SK-N-SH treated with all-trans-retinoic acid at 6 μM for 48 hours (cell line): ENCODE results near the gene HSFX2.
"Not testable (repeated sequence)": the region's sequence is repeated elsewhere in the genome, so short reads cannot be mapped to it uniquely, and the experiment has no call there.

Experiments used
- ATAC-seq: fragments of 200-7000 bp; cut with Tn5 transposase; 3 replicates; pipeline ENCODE4 v1.9.1; 2020; ENCODE audit warnings: mild to moderate bottlenecking, moderate library complexity
- ARNTL ChIP-seq: fragments of 450-650 bp; formaldehyde crosslinking; IDR thresholded peaks from 2 replicates; pipeline ENCODE4 v1.5.0; 2020; ENCODE audit warnings: low read depth, mild to moderate bottlenecking, moderate library complexity, borderline replicate concordance
- ISL1 ChIP-seq: fragments of 250-450 bp; sonication (Bioruptor Pico); IDR thresholded peaks from 2 replicates; pipeline ENCODE4 v2.1.2; 2022; ENCODE audit warnings: mild to moderate bottlenecking, moderate library complexity
- RARB ChIP-seq: fragments of 250-450 bp; sonication (Bioruptor Pico); IDR thresholded peaks from 2 replicates; pipeline ENCODE4 v1.8.0; 2021; ENCODE audit warnings: mild to moderate bottlenecking, moderate library complexity
- TCF4 ChIP-seq: fragments of 250-450 bp; sonication (Bioruptor Pico); IDR thresholded peaks from 2 replicates; pipeline ENCODE4 v1.8.0; 2021; ENCODE audit warnings: mild to moderate bottlenecking, moderate library complexity, borderline replicate concordance
- ZNF565 ChIP-seq: fragments of 450-650 bp; formaldehyde crosslinking; conservative IDR thresholded peaks from 2 replicates; pipeline ENCODE4 v1.5.0; 2020; ENCODE audit warnings: low read depth, mild to moderate bottlenecking, moderate library complexity
- TF ChIP-seq, protein P1 (sequence below): fragments of 250-450 bp; sonication (Bioruptor Pico); IDR thresholded peaks from 2 replicates; pipeline ENCODE4 v1.8.0; 2021; ENCODE audit warnings: low read depth, mild to moderate bottlenecking, moderate library complexity, borderline replicate concordance
- TF ChIP-seq, protein P2 (sequence below): fragments of 250-450 bp; sonication (Bioruptor Pico); IDR thresholded peaks from 2 replicates; pipeline ENCODE4 v1.5.1; 2021; ENCODE audit warnings: mild to moderate bottlenecking, moderate library complexity

The HSFX2 gene

DNA sequence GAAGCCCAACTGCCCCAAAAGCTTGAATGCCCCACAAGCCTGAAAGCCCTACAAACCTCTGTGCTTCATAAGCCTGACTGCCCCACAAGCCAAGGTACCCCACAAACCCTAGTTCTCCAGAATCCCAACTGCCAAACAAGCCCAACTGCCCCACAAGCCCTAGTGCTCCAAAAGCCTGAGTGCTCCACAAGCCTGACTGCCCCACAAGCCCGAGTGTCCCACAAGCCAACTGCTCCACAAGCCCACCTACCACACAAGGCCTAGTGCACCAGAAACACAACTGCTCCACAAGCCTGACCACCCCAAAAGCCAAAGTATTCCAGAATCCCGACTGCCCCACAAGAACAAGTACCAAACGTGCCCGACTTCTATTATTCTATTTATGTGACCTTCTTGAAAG, 31.8 kb downstream of the HSFX2 start:
- TF ChIP-seq ZNF565 (CRISPR knock-in tag) (no peak), ARNTL (no peak), ISL1 (no peak), RARB (CRISPR knock-in tag) (no peak), TCF4 (no peak)
- TF ChIP-seq, protein P1, sequence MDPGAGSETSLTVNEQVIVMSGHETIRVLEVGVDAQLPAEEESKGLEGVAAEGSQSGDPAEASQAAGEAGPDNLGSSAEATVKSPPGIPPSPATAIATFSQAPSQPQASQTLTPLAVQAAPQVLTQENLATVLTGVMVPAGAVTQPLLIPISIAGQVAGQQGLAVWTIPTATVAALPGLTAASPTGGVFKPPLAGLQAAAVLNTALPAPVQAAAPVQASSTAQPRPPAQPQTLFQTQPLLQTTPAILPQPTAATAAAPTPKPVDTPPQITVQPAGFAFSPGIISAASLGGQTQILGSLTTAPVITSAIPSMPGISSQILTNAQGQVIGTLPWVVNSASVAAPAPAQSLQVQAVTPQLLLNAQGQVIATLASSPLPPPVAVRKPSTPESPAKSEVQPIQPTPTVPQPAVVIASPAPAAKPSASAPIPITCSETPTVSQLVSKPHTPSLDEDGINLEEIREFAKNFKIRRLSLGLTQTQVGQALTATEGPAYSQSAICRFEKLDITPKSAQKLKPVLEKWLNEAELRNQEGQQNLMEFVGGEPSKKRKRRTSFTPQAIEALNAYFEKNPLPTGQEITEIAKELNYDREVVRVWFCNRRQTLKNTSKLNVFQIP: no peak
- TF ChIP-seq, protein P2, sequence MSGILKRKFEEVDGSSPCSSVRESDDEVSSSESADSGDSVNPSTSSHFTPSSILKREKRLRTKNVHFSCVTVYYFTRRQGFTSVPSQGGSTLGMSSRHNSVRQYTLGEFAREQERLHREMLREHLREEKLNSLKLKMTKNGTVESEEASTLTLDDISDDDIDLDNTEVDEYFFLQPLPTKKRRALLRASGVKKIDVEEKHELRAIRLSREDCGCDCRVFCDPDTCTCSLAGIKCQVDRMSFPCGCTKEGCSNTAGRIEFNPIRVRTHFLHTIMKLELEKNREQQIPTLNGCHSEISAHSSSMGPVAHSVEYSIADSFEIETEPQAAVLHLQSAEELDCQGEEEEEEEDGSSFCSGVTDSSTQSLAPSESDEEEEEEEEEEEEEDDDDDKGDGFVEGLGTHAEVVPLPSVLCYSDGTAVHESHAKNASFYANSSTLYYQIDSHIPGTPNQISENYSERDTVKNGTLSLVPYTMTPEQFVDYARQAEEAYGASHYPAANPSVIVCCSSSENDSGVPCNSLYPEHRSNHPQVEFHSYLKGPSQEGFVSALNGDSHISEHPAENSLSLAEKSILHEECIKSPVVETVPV (CRISPR knock-in tag): no peak
- no peak for ATAC-seq

DNA sequence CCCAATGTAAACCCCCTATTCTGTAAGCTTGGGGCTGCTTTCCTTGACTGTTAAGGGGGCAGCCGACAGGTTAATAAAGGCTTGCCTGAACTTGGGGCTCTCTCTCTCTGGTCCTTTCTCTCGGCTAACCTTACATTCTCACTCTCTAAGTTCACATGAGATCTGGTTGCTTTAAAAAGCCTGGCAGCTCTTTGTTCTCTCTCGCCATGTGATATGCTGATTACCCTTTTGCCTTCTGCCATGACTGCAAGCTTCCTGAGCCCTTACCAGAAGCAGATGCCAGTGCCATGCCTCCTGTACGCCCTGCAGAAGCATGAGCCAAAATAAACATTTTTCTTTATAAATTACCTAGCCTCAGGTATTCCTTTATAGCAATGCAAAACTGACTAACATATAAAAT, 39.9 kb downstream of the HSFX2 start:
- ATAC-seq: not testable (repeated sequence)

DNA sequence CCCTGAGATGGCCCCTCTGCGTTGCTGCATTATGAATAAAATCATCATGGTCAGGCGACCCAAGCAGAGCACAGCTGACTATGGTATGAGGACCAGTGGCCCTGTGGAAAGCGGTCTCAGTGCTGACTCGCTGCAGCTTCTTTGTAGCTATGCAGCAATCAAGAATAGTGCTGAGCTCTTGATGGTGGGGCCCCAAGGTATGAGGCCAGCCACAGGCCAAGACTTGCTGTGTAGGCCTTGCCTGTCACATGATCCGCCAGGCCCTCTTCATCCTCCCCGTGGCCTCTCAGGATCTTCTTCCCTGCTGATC, 43.2 kb downstream of the HSFX2 start:
- ATAC-seq: not testable (repeated sequence)

DNA sequence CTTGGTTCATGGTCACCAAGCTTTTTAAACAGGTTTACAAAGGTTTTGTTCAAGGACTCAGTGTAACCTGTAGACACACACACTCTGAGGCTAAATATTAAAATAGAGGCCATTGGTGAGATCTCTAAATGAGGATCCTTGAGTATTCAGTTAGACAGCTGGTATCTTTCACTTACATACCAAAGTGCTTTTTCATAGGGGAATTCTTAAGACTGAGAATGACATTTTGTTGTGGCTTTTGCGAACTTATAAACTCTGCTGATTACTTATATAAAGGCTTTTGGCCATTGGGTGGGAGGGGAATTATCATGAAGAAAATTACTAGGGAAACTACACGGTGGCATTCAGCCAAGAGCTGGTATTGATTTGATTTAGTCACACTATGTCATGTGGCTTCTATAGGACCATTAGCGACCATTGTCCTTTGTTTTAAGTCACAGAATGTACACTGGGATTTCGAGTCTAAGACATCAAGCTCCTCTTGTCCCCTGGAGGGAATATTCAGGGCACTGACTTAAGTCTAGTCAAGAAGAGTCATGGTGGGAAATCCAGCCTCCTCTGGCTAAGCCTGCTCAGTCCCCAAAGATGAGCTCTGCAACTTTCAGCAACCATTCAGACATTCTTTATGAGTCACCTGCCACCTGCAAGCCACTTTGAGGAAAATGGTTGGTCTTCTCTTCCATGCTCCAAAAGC, 43.7 kb downstream of the HSFX2 start:
- not testable (repeated sequence) for ATAC-seq

DNA sequence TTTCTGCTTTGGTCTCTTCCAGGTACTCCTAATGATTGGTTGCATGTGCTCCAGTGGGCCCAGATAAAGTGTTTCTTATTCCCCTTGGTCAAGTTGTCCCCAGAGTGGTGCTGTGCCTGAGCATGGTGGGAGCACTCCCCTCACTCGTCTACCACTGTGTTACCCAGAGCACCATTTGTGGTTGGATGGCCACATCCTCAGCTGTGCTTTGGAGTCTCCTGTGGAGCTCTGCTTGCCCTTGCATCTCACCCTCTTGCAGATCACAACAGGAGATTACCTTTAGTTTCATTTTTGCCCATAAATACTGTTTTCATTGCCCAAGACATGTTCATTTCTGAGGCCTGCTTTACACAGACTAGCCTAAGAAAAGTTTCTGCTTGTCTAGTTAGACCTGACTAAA, 44.7 kb downstream of the HSFX2 start:
- not testable (repeated sequence) for ATAC-seq

DNA sequence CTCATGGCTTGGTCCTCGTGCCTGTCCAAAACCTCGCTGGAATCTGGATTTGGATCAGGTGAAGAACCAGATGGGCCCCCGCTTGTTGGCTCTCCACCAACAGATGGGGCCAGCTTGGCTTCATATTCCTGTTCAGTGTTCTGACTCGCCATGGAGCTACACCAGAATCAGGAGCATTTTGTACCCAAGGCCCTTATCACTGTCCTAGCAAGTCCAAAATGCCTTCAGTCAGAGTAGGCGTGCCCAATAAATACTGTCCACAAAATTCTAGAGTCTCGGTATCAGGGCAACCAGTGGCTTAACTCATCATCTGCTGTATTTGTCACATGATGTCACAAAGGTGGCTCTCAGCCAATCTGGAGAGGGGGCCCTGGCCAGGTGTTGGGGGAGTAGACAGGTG, 45.4 kb downstream of the HSFX2 start, which contains the start of gene HSFX3:
HSFX3 (minus strand) TSS at position 224 of the 400 bp plus-strand sequence; CDS start at position 152, 72 bp downstream.
- ATAC-seq: not testable (repeated sequence)

DNA sequence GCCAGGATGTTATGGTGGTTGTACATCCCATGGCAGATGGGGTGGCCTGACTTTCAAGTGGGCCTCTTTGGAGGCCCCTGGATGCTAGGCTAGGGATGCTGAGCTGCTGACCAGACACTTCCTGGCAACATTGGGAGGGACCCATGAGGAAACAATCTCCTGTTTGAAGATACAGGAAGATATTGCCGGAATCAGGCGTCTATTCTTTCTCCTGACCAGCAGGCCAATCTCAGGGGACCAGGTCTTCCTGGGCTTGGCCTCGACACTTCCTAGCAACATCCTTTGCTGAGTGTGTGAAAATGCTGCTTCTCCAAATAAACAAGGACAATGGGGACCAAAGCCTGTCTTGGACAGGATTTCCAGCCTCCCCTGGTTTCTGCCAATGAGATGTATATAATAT, 47.3 kb downstream of the HSFX2 start:
- not testable (repeated sequence) for ATAC-seq

DNA sequence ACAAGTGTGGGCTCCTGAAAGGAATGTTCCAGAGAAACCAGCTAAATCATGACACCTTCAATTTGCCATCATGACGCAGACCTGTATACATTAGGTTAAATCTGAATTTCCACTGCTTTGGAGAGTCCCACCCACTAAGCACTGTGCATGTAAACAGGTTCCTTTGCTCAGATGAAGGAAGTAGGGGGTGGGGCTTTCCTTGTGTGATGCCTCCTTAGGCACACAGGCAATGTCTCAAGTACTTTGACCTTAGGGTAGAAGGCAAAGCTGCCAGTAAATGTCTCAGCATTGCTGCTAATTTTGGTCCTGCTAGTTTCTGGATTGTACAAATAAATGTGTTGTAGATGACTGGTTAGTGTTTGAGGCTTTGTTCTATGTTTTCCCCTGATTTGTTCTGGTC, 48.2 kb downstream of the HSFX2 start:
- ATAC-seq: not testable (repeated sequence)

DNA sequence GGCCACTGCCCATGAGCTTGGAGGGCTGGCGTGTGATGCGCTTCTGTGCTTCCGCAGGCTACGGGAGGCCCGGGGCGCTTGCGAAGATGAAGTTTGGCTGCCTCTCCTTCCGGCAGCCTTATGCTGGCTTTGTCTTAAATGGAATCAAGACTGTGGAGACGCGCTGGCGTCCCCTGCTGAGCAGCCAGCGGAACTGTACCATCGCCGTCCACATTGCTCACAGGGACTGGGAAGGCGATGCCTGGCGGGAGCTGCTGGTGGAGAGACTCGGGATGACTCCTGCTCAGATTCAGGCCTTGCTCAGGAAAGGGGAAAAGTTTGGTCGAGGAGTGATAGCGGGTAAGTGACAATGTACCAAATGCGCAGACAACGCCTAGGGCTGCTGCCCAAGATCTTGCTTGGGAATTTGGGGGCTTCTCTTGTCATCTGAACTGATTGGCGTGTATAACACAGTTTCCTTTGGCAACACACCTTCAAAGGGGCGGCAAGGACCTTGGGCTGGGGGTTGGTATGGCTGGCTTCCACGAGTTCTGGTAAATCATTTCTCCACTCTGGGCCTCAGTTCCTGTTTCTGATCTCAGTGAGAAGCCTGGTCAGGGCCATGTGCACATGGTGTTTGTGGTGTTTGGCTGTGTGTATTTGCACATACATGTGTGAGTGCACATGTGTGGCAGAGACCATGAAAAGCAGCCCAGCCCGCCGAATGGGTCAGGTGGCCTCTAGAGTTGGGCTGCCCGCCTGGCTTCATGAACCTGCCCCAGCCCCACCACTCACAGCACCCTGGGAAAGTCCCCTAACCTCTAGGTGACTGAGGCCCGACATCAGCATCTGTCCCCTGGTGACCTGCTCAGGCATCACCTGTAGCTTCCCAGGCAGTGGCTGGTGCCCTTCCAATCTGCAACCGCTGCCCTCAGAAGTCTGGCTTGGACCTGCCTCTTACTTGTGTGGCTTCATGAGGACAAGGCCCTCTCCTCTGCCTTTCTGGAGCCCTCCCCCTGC, 49.3 kb downstream of the HSFX2 start:
- peak; percentile 45 for ATAC-seq
